Measurements from ENCODE around the gene ZNF74.

The ZNF74 gene

GRCh38 chr22:20423008-20423905 lies 29.3 kb downstream of the ZNF74 start:
- TF ChIP-seq POLR2AphosphoS5 (IDR thresholded peaks at IDR 0.05; ENCODE audit: low read depth, low read length) (no peak), POLR2A (IDR thresholded peaks at IDR 0.05; ENCODE audit: low read depth, low read length) (no peak), TAF1 (IDR thresholded peaks at IDR 0.05; ENCODE audit: borderline replicate concordance, low read depth, low read length) (no peak)
- DNase-seq (ENCODE audit: insufficient read length) (no peak), FAIRE-seq (no peak)

GRCh38 chr22:20423906-20424551 lies 30.1 kb downstream of the ZNF74 start:
- FAIRE-seq, result no peak
- DNase-seq (ENCODE audit: insufficient read length), result no peak
- TF ChIP-seq POLR2AphosphoS5 (IDR thresholded peaks at IDR 0.05; ENCODE audit: low read depth, low read length), result no peak
- no peak for TF ChIP-seq POLR2A (IDR thresholded peaks at IDR 0.05; ENCODE audit: low read depth, low read length)
- TF ChIP-seq TAF1 (IDR thresholded peaks at IDR 0.05; ENCODE audit: borderline replicate concordance, low read depth, low read length), result no peak

- no peak for FAIRE-seq
- no peak for TF ChIP-seq POLR2AphosphoS5 (IDR thresholded peaks at IDR 0.05; ENCODE audit: low read depth, low read length)
- no peak for TF ChIP-seq POLR2A (IDR thresholded peaks at IDR 0.05; ENCODE audit: low read depth, low read length)
- no peak for TF ChIP-seq TAF1 (IDR thresholded peaks at IDR 0.05; ENCODE audit: borderline replicate concordance, low read depth, low read length)
- DNase-seq (ENCODE audit: insufficient read length), result no peak
Measured at GRCh38 chr22:20424568-20424931, 30.6 kb downstream of the ZNF74 start.

- TF ChIP-seq POLR2AphosphoS5 (IDR thresholded peaks at IDR 0.05; ENCODE audit: low read depth, low read length) (no peak), TAF1 (IDR thresholded peaks at IDR 0.05; ENCODE audit: borderline replicate concordance, low read depth, low read length) (no peak), POLR2A (IDR thresholded peaks at IDR 0.05; ENCODE audit: low read depth, low read length) (no peak)
- FAIRE-seq, result no peak
- no peak for DNase-seq (ENCODE audit: insufficient read length)
Measured at GRCh38 chr22:20424932-20425565, 31.1 kb downstream of the ZNF74 start.

GRCh38 chr22:20425566-20426258 lies 31.8 kb downstream of the ZNF74 start:
- DNase-seq (ENCODE audit: insufficient read length) (no peak), FAIRE-seq (no peak)
- TF ChIP-seq POLR2A (IDR thresholded peaks at IDR 0.05; ENCODE audit: low read depth, low read length) (no peak), POLR2AphosphoS5 (IDR thresholded peaks at IDR 0.05; ENCODE audit: low read depth, low read length) (no peak), TAF1 (IDR thresholded peaks at IDR 0.05; ENCODE audit: borderline replicate concordance, low read depth, low read length) (no peak)

GRCh38 chr22:20426259-20426615 lies 32.3 kb downstream of the ZNF74 start:
- TF ChIP-seq TAF1 (IDR thresholded peaks at IDR 0.05; ENCODE audit: borderline replicate concordance, low read depth, low read length), result no peak
- TF ChIP-seq POLR2A (IDR thresholded peaks at IDR 0.05; ENCODE audit: low read depth, low read length), result no peak
- TF ChIP-seq POLR2AphosphoS5 (IDR thresholded peaks at IDR 0.05; ENCODE audit: low read depth, low read length), result no peak
- no peak for DNase-seq (ENCODE audit: insufficient read length)

GRCh38 chr22:20427104-20427944 lies 33.4 kb downstream of the ZNF74 start:
- DNase-seq (ENCODE audit: insufficient read length) (no peak), FAIRE-seq (no peak)
- TF ChIP-seq TAF1 (IDR thresholded peaks at IDR 0.05; ENCODE audit: borderline replicate concordance, low read depth, low read length), result no peak
- TF ChIP-seq POLR2A (IDR thresholded peaks at IDR 0.05; ENCODE audit: low read depth, low read length), result no peak
- TF ChIP-seq POLR2AphosphoS5 (IDR thresholded peaks at IDR 0.05; ENCODE audit: low read depth, low read length), result no peak

More at GRCh38 chr22:20426259-20426615, 32.3 kb downstream of the ZNF74 start:
- no peak for FAIRE-seq

GRCh38 chr22:20427945-20428417 lies 34.0 kb downstream of the ZNF74 start:
- no peak for DNase-seq (ENCODE audit: insufficient read length)
- TF ChIP-seq POLR2A (IDR thresholded peaks at IDR 0.05; ENCODE audit: low read depth, low read length), result no peak
- TF ChIP-seq TAF1 (IDR thresholded peaks at IDR 0.05; ENCODE audit: borderline replicate concordance, low read depth, low read length), result no peak
- no peak for TF ChIP-seq POLR2AphosphoS5 (IDR thresholded peaks at IDR 0.05; ENCODE audit: low read depth, low read length)
- FAIRE-seq, result no peak

- no peak for FAIRE-seq
- TF ChIP-seq TAF1 (IDR thresholded peaks at IDR 0.05; ENCODE audit: borderline replicate concordance, low read depth, low read length) (no peak), POLR2AphosphoS5 (IDR thresholded peaks at IDR 0.05; ENCODE audit: low read depth, low read length) (no peak), POLR2A (IDR thresholded peaks at IDR 0.05; ENCODE audit: low read depth, low read length) (no peak)
Measured at GRCh38 chr22:20428496-20429253, 34.7 kb downstream of the ZNF74 start.

More at GRCh38 chr22:20428496-20429253, 34.7 kb downstream of the ZNF74 start:
- DNase-seq (ENCODE audit: insufficient read length), result no peak

Measured in GM12892 (cell line).